GM18507 (cell line): ENCODE measurements around the gene EIF1AD.
"Not testable (repeated sequence)": the region's sequence is repeated elsewhere in the genome, so short reads cannot be mapped to it uniquely, and the experiment has no call there.

ENCODE experiments used
- DNase-seq: peaks from one replicate; pipeline ENCODE4 v3.0.0; 2011; ENCODE audit warnings: low read depth; ENCODE audit not compliant: insufficient read length; ENCODE audit errors: extremely low spot score
- FAIRE-seq: peaks from 2 replicates; lab custom pipeline; 2011; peaks lifted over from hg19 to GRCh38; lab: Jason Lieb, UNC

EIF1AD gene

GRCh38 chr11:66023186-66023440 lies 21.2 kb upstream of the EIF1AD start:
- DNase-seq, FAIRE-seq: not testable (repeated sequence)

GRCh38 chr11:66022401-66023185 lies 20.6 kb upstream of the EIF1AD start:
- FAIRE-seq (peak; percentile 59), DNase-seq (peak; percentile 74)

- FAIRE-seq, result no peak
- no peak for DNase-seq
These were observed 18.8 kb upstream of the EIF1AD start for GRCh38 chr11:66020618-66021357.

- FAIRE-seq, result no peak
- DNase-seq, result no peak
These were observed 18.3 kb upstream of the EIF1AD start for GRCh38 chr11:66020212-66020611.

GRCh38 chr11:66017321-66017720 lies 15.4 kb upstream of the EIF1AD start:
- FAIRE-seq (no peak), DNase-seq (no peak)

- FAIRE-seq (no peak), DNase-seq (no peak)
These were observed 14.8 kb upstream of the EIF1AD start for GRCh38 chr11:66016793-66017177.

- no peak for DNase-seq
- FAIRE-seq, result no peak
These were observed 14.2 kb upstream of the EIF1AD start for GRCh38 chr11:66015936-66016792.

- no peak for DNase-seq
- no peak for FAIRE-seq
These were observed 13.5 kb upstream of the EIF1AD start for GRCh38 chr11:66015454-66015881.

- DNase-seq (no peak), FAIRE-seq (no peak)
These were observed 13.0 kb upstream of the EIF1AD start for GRCh38 chr11:66014804-66015453.

- no peak for FAIRE-seq
- DNase-seq, result no peak
These were observed 11.8 kb upstream of the EIF1AD start for GRCh38 chr11:66013762-66014100.

GRCh38 chr11:66012946-66013761 lies 11.2 kb upstream of the EIF1AD start:
- no peak for FAIRE-seq
- no peak for DNase-seq

- FAIRE-seq, result no peak
These were observed 10.5 kb upstream of the EIF1AD start for GRCh38 chr11:66012371-66012945.

GRCh38 chr11:66011785-66012303 lies 9.9 kb upstream of the EIF1AD start, which contains the start of gene CST6:
CST6 (plus strand) TSS chr11:66012008; CDS start chr11:66012045, 37 bp downstream.
- FAIRE-seq (no peak), DNase-seq (no peak)

More at GRCh38 chr11:66012371-66012945, 10.5 kb upstream of the EIF1AD start:
- no peak for DNase-seq

- no peak for FAIRE-seq
- no peak for DNase-seq
These were observed 9.4 kb upstream of the EIF1AD start for GRCh38 chr11:66011239-66011784.

- DNase-seq, FAIRE-seq: not testable (repeated sequence)
These were observed 8.1 kb upstream of the EIF1AD start for GRCh38 chr11:66010036-66010435.

GRCh38 chr11:66008468-66009101 lies 6.6 kb upstream of the EIF1AD start:
- no peak for FAIRE-seq
- DNase-seq, result no peak

GRCh38 chr11:66008095-66008467 lies 6.1 kb upstream of the EIF1AD start:
- DNase-seq (no peak), FAIRE-seq (no peak)

- FAIRE-seq, result no peak
- no peak for DNase-seq
These were observed 5.3 kb upstream of the EIF1AD start for GRCh38 chr11:66007201-66007634.
